SK-N-SH (cell line): ENCODE data around the gene INIP. TPM values are rescaled to one million over a fixed set of nuclear protein-coding genes. Genes with fewer than 3 reads are reported as not detected.

Source experiments
- CTCF ChIA-PET: fragments of 300-600, 350-600 bp; formaldehyde crosslinking; extraction: SDS; loops from one replicate; lab custom pipeline; 2021; lab: Yijun Ruan, JAX
- POLR2A ChIA-PET: fragments of 350-600 bp; sonication (Branson Sonifier 250); formaldehyde crosslinking; extraction: SDS; loops from one replicate; lab custom pipeline; 2020; ENCODE audit warnings: antibody characterized with exemption, inconsistent platforms; lab: Yijun Ruan, JAX
- DNase-seq: peaks from one replicate; pipeline ENCODE4 v3.0.0; 2012
- H2AFZ ChIP-seq: fragments of 200-600 bp; sonication (generic); 2 replicates; pipeline ENCODE4 v1.8.1; 2016; ENCODE audit warnings: antibody characterized with exemption, mild to moderate bottlenecking, low read depth
- H3F3A ChIP-seq: fragments of 200-600 bp; sonication (generic); replicated peaks from 2 replicates; pipeline ENCODE3; 2016; ENCODE audit warnings: antibody characterized with exemption, mild to moderate bottlenecking; ENCODE audit not compliant: insufficient read depth
- H3K27ac ChIP-seq, 2 experiments: fragments of 200-500 bp in 1 of 2; fragments of 200-600 bp in 1 of 2; sonication (Bioruptor generic) in 1 of 2; sonication (generic), shearing (Covaris generic) in 1 of 2; 2 replicates each; pipeline versions ENCODE4 v1.5.1 to v1.6.1; 2014 to 2016; ENCODE audit warnings: low read depth in 2 of 2, inconsistent platforms in 1 of 2, low read length in 1 of 2, mild to moderate bottlenecking in 1 of 2, mixed read lengths in 1 of 2
- H3K27me3 ChIP-seq: fragments of 200-600 bp; sonication (generic), shearing (Covaris generic); 2 replicates; pipeline ENCODE4 v1.6.1; 2016; ENCODE audit warnings: mixed run types; ENCODE audit not compliant: insufficient read depth
- H3K36me3 ChIP-seq, 2 experiments: fragments of 200-500 bp in 1 of 2; fragments of 200-600 bp in 1 of 2; sonication (Bioruptor generic) in 1 of 2; sonication (generic) in 1 of 2; replicated peaks in 1 of 2; 2 replicates each; pipeline versions ENCODE3 to v1.5.1; 2014 to 2016; ENCODE audit warnings: low read length in 1 of 2, mild to moderate bottlenecking in 1 of 2; ENCODE audit not compliant: insufficient read depth in 2 of 2, control insufficient read depth in 1 of 2
- H3K4me1 ChIP-seq, 2 experiments: fragments of 200-500 bp in 1 of 2; fragments of 200-600 bp in 1 of 2; sonication (Bioruptor generic) in 1 of 2; sonication (generic), shearing (Covaris generic) in 1 of 2; 2 replicates each; pipeline versions ENCODE4 v1.5.1 to v1.6.1; 2014 to 2016; ENCODE audit warnings: low read depth in 1 of 2, low read length in 1 of 2, mixed run types in 1 of 2; ENCODE audit not compliant: insufficient read depth in 2 of 2, control insufficient read depth in 1 of 2
- H3K4me2 ChIP-seq: fragments of 200-600 bp; sonication (generic), shearing (Covaris generic); 2 replicates; pipeline ENCODE4 v1.6.1; 2017; ENCODE audit warnings: mixed run types
- H3K4me3 ChIP-seq, 2 experiments: fragments of 200-500 bp in 1 of 2; fragments of 200-600 bp in 1 of 2; sonication (Bioruptor generic) in 1 of 2; sonication (generic), shearing (Covaris generic) in 1 of 2; 2 replicates each; pipeline versions ENCODE4 v1.5.1 to v1.8.1; 2014 to 2016; ENCODE audit warnings: low read depth in 2 of 2, inconsistent platforms in 1 of 2, low read length in 1 of 2, mild to moderate bottlenecking in 1 of 2, mixed read lengths in 1 of 2, moderate library complexity in 1 of 2
- H3K79me2 ChIP-seq: fragments of 200-600 bp; sonication (generic); 2 replicates; pipeline ENCODE4 v1.8.1; 2017; ENCODE audit warnings: mild to moderate bottlenecking; ENCODE audit not compliant: insufficient read depth
- H3K9ac ChIP-seq: fragments of 200-600 bp; sonication (generic); 2 replicates; pipeline ENCODE4 v1.6.1; 2017; ENCODE audit warnings: mixed run types
- H3K9me2 ChIP-seq: fragments of 200-600 bp; sonication (generic); 2 replicates; pipeline ENCODE4 v1.6.1; 2017; ENCODE audit warnings: mixed run types
- H3K9me3 ChIP-seq: fragments of 200-600 bp; sonication (generic); 2 replicates; pipeline ENCODE4 v1.6.1; 2017; ENCODE audit warnings: mixed run types, mild to moderate bottlenecking, moderate library complexity
- H4K20me1 ChIP-seq: fragments of 200-600 bp; sonication (generic); 2 replicates; pipeline ENCODE4 v1.6.1; 2017; ENCODE audit warnings: mild to moderate bottlenecking, mixed run types; ENCODE audit not compliant: insufficient read depth
- CHD2 ChIP-seq: fragments of 150-350 bp; IDR thresholded peaks from 2 replicates; pipeline ENCODE4 v1.6.1; 2018; ENCODE audit warnings: low read length; ENCODE audit not compliant: partially characterized antibody
- CTCF ChIP-seq: fragments of 200-600 bp; sonication (generic); IDR thresholded peaks from 2 replicates; pipeline ENCODE4 v1.6.1; 2017; ENCODE audit warnings: antibody characterized with exemption, mild to moderate bottlenecking, moderate library complexity
- ELF1 ChIP-seq: IDR thresholded peaks from 2 replicates; pipeline ENCODE4 v1.4.0; 2012
- FOXM1 ChIP-seq: IDR thresholded peaks from 2 replicates; pipeline ENCODE4 v1.4.0; 2012; ENCODE audit warnings: low read depth, mild to moderate bottlenecking
- GABPA ChIP-seq: IDR thresholded peaks from 2 replicates; pipeline ENCODE4 v1.4.0; 2012; ENCODE audit warnings: low read depth, mild to moderate bottlenecking
- IRF3 ChIP-seq: fragments of 150-350 bp; IDR thresholded peaks from 2 replicates; pipeline ENCODE4 v1.6.1; 2016; ENCODE audit warnings: mild to moderate bottlenecking, low read depth, low read length
- MEF2A ChIP-seq: IDR thresholded peaks from 2 replicates; pipeline ENCODE4 v1.4.0; 2012; ENCODE audit warnings: low read depth, borderline replicate concordance
- NRF1 ChIP-seq: IDR thresholded peaks from 2 replicates; pipeline ENCODE4 v1.6.1; 2012; ENCODE audit warnings: low read depth, mild to moderate bottlenecking, low read length
- PBX3 ChIP-seq: IDR thresholded peaks from 2 replicates; pipeline ENCODE4; 2012
- POLR2AphosphoS5 ChIP-seq: IDR thresholded peaks from 2 replicates; pipeline ENCODE4 v1.6.1; 2012; ENCODE audit warnings: low read depth, low read length
- RAD21 ChIP-seq: IDR thresholded peaks from 2 replicates; pipeline ENCODE4 v1.6.1; 2012; ENCODE audit warnings: mild to moderate bottlenecking, low read length
- RFX5 ChIP-seq: IDR thresholded peaks from 2 replicates; pipeline ENCODE4 v1.6.1; 2012; ENCODE audit warnings: mild to moderate bottlenecking, improper control_type of control experiment, low read length
- SIN3A ChIP-seq: IDR thresholded peaks from 2 replicates; pipeline ENCODE4 v1.6.1; 2012; ENCODE audit warnings: low read depth, mild to moderate bottlenecking, low read length, moderate library complexity, borderline replicate concordance
- USF1 ChIP-seq: IDR thresholded peaks from 2 replicates; pipeline ENCODE4 v1.4.0; 2012; ENCODE audit warnings: low read depth, borderline replicate concordance
- YY1 ChIP-seq: IDR thresholded peaks from 2 replicates; pipeline ENCODE4 v1.4.0; 2012; ENCODE audit warnings: low read depth, mild to moderate bottlenecking
- WGBS: methylation state at CpG from one replicate; pipeline ENCODE4 v1.1.6; 2017; ENCODE audit warnings: low lambda C conversion rate; 5-methylcytosine and 5-hydroxymethylcytosine counted together
- polyA plus RNA-seq, 3 experiments: library from polyadenylated mRNA; depleted of rRNA; stranded (reverse); fragments of >200 nt; gene quantifications; 2 replicates each; pipeline ENCODE4 v1.2.3, GENCODE V29; 2012

The INIP gene
- polyA plus RNA-seq, 1 of the 3 experiments (the other 2 are of a cell fraction), result 7.9 TPM

- H3K4me1 ChIP-seq, result no peaks in the 10 kb centered on the region; a peak in 1 of 4 replicates
- no peak for DNase-seq
- 86% methylated on average over 7 of the region's 7 CpGs for WGBS
- H2AFZ ChIP-seq, result no peak overlapping the region
- ChIA-PET CTCF (interaction anchor here (1.1 to 1.5 kb wide), 4 partner anchors 9 to 80 kb away, joined by 3 to 4 read pairs (median 3); no protein-coding TSS in a partner anchor), POLR2A (no interaction called here)
- H3K9ac ChIP-seq, result no peak overlapping the region
- H3K4me3 ChIP-seq, result no peak overlapping the region
- no peaks in the 10 kb centered on the region for H4K20me1 ChIP-seq
- H3K9me3 ChIP-seq, result no peaks in the 10 kb centered on the region
- H3K9me2 ChIP-seq, result no peaks in the 10 kb centered on the region
- no peaks in the 10 kb centered on the region for H3K36me3 ChIP-seq
- peaks cover 4% of the 10 kb centered on the region; the same call in 1 of the 2 replicates for H3K79me2 ChIP-seq
- no peaks in the 10 kb centered on the region for H3K27me3 ChIP-seq
- no peak overlapping the region for H3K27ac ChIP-seq
- no peaks in the 10 kb centered on the region for H3F3A ChIP-seq
- H3K4me2 ChIP-seq, result no peak overlapping the region
- TF ChIP-seq GABPA, result no peak
- TF ChIP-seq CHD2, result no peak
- no peak for TF ChIP-seq MEF2A
- TF ChIP-seq RAD21, result no peak
- no peak for TF ChIP-seq RFX5
- TF ChIP-seq FOXM1, result no peak
- TF ChIP-seq PBX3, result no peak
- TF ChIP-seq POLR2AphosphoS5, result no peak
- no peak for TF ChIP-seq USF1
- no peak for TF ChIP-seq SIN3A
- no peak for TF ChIP-seq ELF1
- no peak for TF ChIP-seq IRF3
- TF ChIP-seq CTCF, result no peak
- no peak for TF ChIP-seq YY1
- TF ChIP-seq NRF1, result no peak
These were observed 46.9 kb upstream of the INIP start for GRCh38 chr9:112764837-112765236.
